RWPE1 (cell line): ENCODE measurements around the gene HSPG2.

Experiments used
- CTCF ChIA-PET: fragments of 350-600 bp; sonication (Branson Sonifier 250); formaldehyde crosslinking; extraction: SDS; loops from one replicate; lab custom pipeline; 2021; lab: Yijun Ruan, JAX
- POLR2A ChIA-PET: fragments of 400-600 bp; formaldehyde crosslinking; extraction: SDS; loops from one replicate; lab custom pipeline; 2020; ENCODE audit warnings: antibody characterized with exemption; ENCODE audit not compliant: low non-redundant PET; lab: Yijun Ruan, JAX
- DNase-seq: peaks from one replicate; pipeline ENCODE4 v3.0.0; 2012; ENCODE audit warnings: low spot score
- H3K27ac ChIP-seq: fragments of 450-650 bp; 2 replicates; pipeline ENCODE4 v1.5.1; 2017
- CTCF ChIP-seq: fragments of 450-650 bp; conservative IDR thresholded peaks from 2 replicates; pipeline ENCODE4 v1.5.1; 2017; ENCODE audit warnings: low read depth, mild to moderate bottlenecking

HSPG2 gene

DNA sequence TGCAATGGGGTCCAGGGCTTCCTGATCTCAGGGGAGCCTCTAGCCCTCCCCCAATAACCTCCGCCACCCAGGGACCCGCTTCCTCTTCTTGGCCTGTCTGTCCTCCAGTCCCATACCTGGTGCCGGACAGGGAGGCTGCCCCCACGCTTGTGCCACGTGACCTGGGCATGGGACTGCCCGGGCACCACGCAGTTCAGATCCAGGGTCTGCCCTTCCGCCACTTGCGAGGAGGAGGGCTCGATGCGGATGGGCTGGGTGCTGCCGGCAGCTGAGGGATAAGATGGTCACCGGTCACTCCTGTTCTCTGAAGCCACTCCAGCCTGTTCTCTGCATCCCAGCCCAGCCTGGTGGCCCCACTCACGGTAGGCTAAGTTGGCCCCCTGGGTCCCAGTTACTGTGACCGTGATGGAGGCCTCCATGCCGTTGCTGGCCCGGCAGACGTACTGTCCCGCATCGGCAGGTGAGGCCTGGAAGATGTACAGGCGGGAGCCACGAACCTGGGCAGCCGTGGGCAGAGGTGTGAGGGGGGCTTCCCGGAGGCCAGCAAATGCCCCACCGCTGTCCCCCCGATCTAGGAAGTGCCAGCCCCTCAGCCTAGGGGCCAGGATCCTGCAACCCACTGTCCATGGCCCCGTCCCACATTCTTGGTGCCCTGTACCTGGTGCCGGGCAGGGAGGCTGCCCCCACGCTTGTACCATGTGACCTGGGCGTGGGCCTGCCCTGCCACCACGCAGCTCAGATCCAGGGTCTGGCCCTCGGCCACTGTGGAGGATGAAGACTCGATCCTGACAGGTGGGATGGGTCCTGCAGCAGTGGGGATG lies 85.5 kb downstream of the HSPG2 start:
- no peak for DNase-seq
- no peak for TF ChIP-seq CTCF
- H3K27ac ChIP-seq = no peak overlapping the region
- ChIA-PET POLR2A (no interaction called here), CTCF (interaction anchor here (0.6 kb wide), 1 partner anchor 171 kb away, joined by 3 read pairs; no protein-coding TSS in a partner anchor)

DNA sequence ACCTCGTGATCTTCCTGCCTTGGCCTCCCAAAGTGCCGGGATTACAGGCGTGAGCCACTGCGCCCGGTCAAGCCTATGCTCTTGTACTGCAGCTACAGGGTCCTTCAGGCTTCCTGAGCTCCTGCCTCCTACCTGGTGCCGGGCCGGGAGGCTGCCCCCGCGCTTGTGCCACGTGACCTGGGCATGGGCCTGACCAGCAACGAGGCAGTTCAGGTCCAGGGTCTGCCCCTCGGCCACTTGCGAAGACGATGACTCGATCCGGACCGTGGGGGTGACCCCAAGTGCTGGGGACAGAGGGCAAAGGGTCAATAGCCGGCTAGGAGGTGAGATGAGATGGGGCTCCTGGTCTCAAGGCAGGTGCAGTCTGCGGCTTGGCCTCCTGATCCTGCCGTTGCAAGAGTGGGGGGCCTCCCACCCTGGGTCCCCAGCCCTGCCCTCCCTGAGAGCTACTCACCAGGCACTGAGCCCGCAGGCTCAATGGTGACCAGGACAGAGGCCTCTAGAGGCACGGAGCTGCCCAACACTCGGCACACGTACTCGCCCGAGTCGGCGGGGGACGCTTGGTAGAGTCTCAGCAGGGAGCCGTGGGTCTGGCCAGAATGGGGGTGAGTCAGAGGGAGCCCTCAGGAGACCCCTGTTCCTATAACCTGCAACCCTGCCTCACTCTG lies 87.1 kb downstream of the HSPG2 start:
- DNase-seq = no peak
- TF ChIP-seq CTCF = no peak
- ChIA-PET CTCF (no interaction called here), POLR2A (no interaction called here)
- no peak overlapping the region for H3K27ac ChIP-seq

- ChIA-PET CTCF (interaction anchor here (0.6 kb wide), 1 partner anchor 91 kb away, joined by 4 read pairs; no protein-coding TSS in a partner anchor), POLR2A (no interaction called here)
- no peak overlapping the region for H3K27ac ChIP-seq
- TF ChIP-seq CTCF = no peak
- DNase-seq = no peak
Observed at GRCh38 chr1:21848524-21849174, 88.5 kb downstream of the HSPG2 start.

GRCh38 chr1:21847223-21848205 lies 89.6 kb downstream of the HSPG2 start:
- no peak for DNase-seq
- no peak overlapping the region for H3K27ac ChIP-seq
- ChIA-PET POLR2A (no interaction called here), CTCF (no interaction called here)
- TF ChIP-seq CTCF = no peak

DNA sequence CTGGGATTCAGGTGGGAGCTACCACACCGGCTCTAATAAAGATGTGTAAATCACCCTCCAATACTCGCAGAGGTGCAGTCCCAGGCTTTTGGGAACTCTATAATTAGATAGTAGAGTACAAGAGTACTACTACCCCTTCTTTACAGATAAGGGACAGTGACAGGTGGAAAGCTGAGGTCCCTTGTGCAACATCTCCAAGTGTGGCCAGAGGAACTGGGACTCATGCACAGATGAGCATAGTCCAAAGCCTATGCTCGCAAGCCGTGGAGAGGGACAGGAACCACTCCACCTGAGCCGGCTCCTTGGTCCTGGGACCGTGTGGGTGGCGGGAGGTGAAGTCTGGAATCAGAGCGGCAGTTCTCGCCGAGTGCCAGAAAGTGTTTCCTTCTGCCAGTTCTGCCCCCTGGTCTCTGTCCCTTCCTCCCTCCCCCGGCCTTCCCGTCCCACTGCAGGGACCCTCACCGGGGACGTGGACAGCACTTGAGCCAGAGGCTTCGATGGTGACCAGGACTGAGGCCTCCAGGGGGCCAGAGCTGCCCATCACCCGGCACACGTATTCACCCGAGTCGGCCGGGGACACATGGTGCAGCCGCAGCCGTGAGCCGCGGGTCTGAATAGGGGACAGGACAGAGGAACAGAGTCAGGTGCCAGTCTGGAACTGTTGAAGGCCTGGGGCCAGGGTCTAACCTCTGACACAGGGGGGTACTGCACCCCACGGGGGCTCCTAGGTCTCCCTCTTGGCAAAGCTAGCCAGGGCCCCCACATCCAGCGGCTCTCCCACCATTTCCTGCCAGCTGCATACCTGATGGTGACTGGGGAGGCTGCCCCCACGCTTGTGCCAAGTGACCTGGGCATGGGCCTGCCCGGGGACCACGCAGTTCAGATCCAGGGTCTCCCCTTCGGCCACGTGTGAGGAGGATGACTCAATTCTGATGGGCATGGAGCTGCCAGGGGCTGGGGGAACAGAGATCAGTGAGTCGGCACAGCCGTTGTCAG lies 91.2 kb downstream of the HSPG2 start:
- no peak overlapping the region for H3K27ac ChIP-seq
- POLR2A ChIA-PET = no interaction called here
- CTCF ChIA-PET = interaction anchor here (0.7 kb wide), 1 partner anchor 588 kb away, joined by 3 read pairs; no protein-coding TSS in a partner anchor
- DNase-seq = no peak
- no peak for TF ChIP-seq CTCF
